NCI-H774 (cell line): ENCODE data around the gene PCDHGA6.
"Not testable (repeated sequence)": the region's sequence is repeated elsewhere in the genome, so short reads cannot be mapped to it uniquely, and the experiment has no call there.

Experiments used
- DNase-seq: peaks from one replicate; lab custom pipeline; 2025; lab: John Stamatoyannopoulos, UW

The PCDHGA6 gene

GRCh38 chr5:141360685-141361084 is 13.0 kb upstream of the PCDHGA6 start:
- DNase-seq = no peak

- DNase-seq = no peak
Observed at GRCh38 chr5:141362719-141363118, 11.0 kb upstream of the PCDHGA6 start.

GRCh38 chr5:141363952-141364660 is 9.6 kb upstream of the PCDHGA6 start, which contains the start of gene PCDHGA5:
Gene PCDHGA5 (plus strand): TSS chr5:141364162. CDS start chr5:141364331, 169 bp downstream.
- no peak for DNase-seq

- DNase-seq = no peak
Observed at GRCh38 chr5:141366016-141366896, 7.4 kb upstream of the PCDHGA6 start.

- DNase-seq = no peak
Observed at GRCh38 chr5:141369994-141370848, 3.5 kb upstream of the PCDHGA6 start, which contains the start of gene PCDHGB3. Gene PCDHGB3 (plus strand): TSS chr5:141370242. CDS start chr5:141370395, 153 bp downstream.

- DNase-seq = no peak
Observed at GRCh38 chr5:141371572-141372475, 1.9 kb upstream of the PCDHGA6 start.

- DNase-seq = no peak
Observed at GRCh38 chr5:141374627-141375026, 936 bp downstream of the PCDHGA6 start.

- not testable (repeated sequence) for DNase-seq
Observed at GRCh38 chr5:141375444-141376155, 1.9 kb downstream of the PCDHGA6 start.

- no peak for DNase-seq
Observed at GRCh38 chr5:141382469-141383294, 9.0 kb downstream of the PCDHGA6 start, which contains the start of gene PCDHGA7. Gene PCDHGA7 (plus strand): TSS chr5:141382742. CDS start chr5:141382900, 158 bp downstream.

GRCh38 chr5:141383345-141383744 is 9.7 kb downstream of the PCDHGA6 start:
- DNase-seq = no peak

GRCh38 chr5:141384471-141385267 is 11.0 kb downstream of the PCDHGA6 start:
- no peak for DNase-seq

GRCh38 chr5:141387557-141388311 is 14.0 kb downstream of the PCDHGA6 start, which contains the start of gene PCDHGB4:
Gene PCDHGB4 (plus strand): TSS chr5:141387698. CDS start chr5:141387885, 187 bp downstream.
- not testable (repeated sequence) for DNase-seq

- DNase-seq = no peak
Observed at GRCh38 chr5:141388661-141389060, 15.0 kb downstream of the PCDHGA6 start.

GRCh38 chr5:141389153-141390042 is 15.7 kb downstream of the PCDHGA6 start:
- no peak for DNase-seq

GRCh38 chr5:141392429-141393198 is 18.9 kb downstream of the PCDHGA6 start, which contains the start of gene PCDHGA8:
Gene PCDHGA8 (plus strand): TSS chr5:141392633. CDS start chr5:141392814, 181 bp downstream.
- no peak for DNase-seq
